ENCODE results near the gene KCNF1.

The KCNF1 gene

GRCh38 chr2:10873171-10873570 is 38.6 kb upstream of the KCNF1 start:
- Histone ChIP-seq H3K4me1 (peaks cover 2% of the 10 kb centered on the region), H3K4me3 (ENCODE audit: low read depth, low read length) (no peak overlapping the region), H3K36me3 (no peaks in the 10 kb centered on the region), H3K9me3 (no peaks in the 10 kb centered on the region), H3K27me3 (no peaks in the 10 kb centered on the region)
- DNase-seq = no peak
- no peak for TF ChIP-seq CTCF (IDR thresholded peaks at IDR 0.05; ENCODE audit: low read depth, low read length)

GRCh38 chr2:10873790-10874437 is 37.8 kb upstream of the KCNF1 start:
- Histone ChIP-seq H3K4me1 (no peaks in the 10 kb centered on the region), H3K36me3 (no peaks in the 10 kb centered on the region), H3K27me3 (no peaks in the 10 kb centered on the region), H3K9me3 (no peaks in the 10 kb centered on the region), H3K4me3 (ENCODE audit: low read depth, low read length) (no peak overlapping the region)
- no peak for TF ChIP-seq CTCF (IDR thresholded peaks at IDR 0.05; ENCODE audit: low read depth, low read length)
- DNase-seq = no peak

GRCh38 chr2:10875126-10875525 is 36.6 kb upstream of the KCNF1 start:
- Histone ChIP-seq H3K36me3 (no peaks in the 10 kb centered on the region), H3K9me3 (no peaks in the 10 kb centered on the region), H3K4me1 (no peaks in the 10 kb centered on the region), H3K27me3 (no peaks in the 10 kb centered on the region), H3K4me3 (ENCODE audit: low read depth, low read length) (no peak overlapping the region)
- no peak for TF ChIP-seq CTCF (IDR thresholded peaks at IDR 0.05; ENCODE audit: low read depth, low read length)
- no peak for DNase-seq

GRCh38 chr2:10876394-10876793 is 35.3 kb upstream of the KCNF1 start:
- no peaks in the 10 kb centered on the region for H3K36me3 ChIP-seq
- H3K9me3 ChIP-seq = no peaks in the 10 kb centered on the region
- no peaks in the 10 kb centered on the region for H3K4me1 ChIP-seq
- no peak for DNase-seq
- no peaks in the 10 kb centered on the region for H3K27me3 ChIP-seq
- no peak overlapping the region for H3K4me3 ChIP-seq (ENCODE audit: low read depth, low read length)
- no peak for TF ChIP-seq CTCF (IDR thresholded peaks at IDR 0.05; ENCODE audit: low read depth, low read length)

- Histone ChIP-seq H3K4me3 (ENCODE audit: low read depth, low read length) (no peak overlapping the region), H3K9me3 (no peaks in the 10 kb centered on the region), H3K36me3 (no peaks in the 10 kb centered on the region), H3K27me3 (no peaks in the 10 kb centered on the region), H3K4me1 (no peaks in the 10 kb centered on the region)
- DNase-seq = no peak
- TF ChIP-seq CTCF (IDR thresholded peaks at IDR 0.05; ENCODE audit: low read depth, low read length) = no peak
These were observed 34.8 kb upstream of the KCNF1 start for GRCh38 chr2:10876963-10877362.

- DNase-seq = no peak
- Histone ChIP-seq H3K27me3 (no peaks in the 10 kb centered on the region), H3K9me3 (no peaks in the 10 kb centered on the region), H3K4me3 (ENCODE audit: low read depth, low read length) (no peak overlapping the region), H3K36me3 (no peaks in the 10 kb centered on the region), H3K4me1 (no peaks in the 10 kb centered on the region)
- TF ChIP-seq CTCF (IDR thresholded peaks at IDR 0.05; ENCODE audit: low read depth, low read length) = no peak
These were observed 34.1 kb upstream of the KCNF1 start for GRCh38 chr2:10877651-10878111.
